HEK293T (cell line): ENCODE results near the gene JPH2.

Experiments used
- ARNT ChIP-seq: fragments of 450-650 bp; IDR thresholded peaks from 2 replicates; pipeline ENCODE4 v1.6.1; 2017; ENCODE audit warnings: mild to moderate bottlenecking
- BHLHE40 ChIP-seq: fragments of 450-650 bp; IDR thresholded peaks from 2 replicates; pipeline ENCODE4 v1.6.1; 2016; ENCODE audit warnings: mild to moderate bottlenecking, moderate library complexity, borderline replicate concordance
- CTBP1 ChIP-seq: fragments of 450-650 bp; IDR thresholded peaks from 2 replicates; pipeline ENCODE4 v1.6.1; 2016; ENCODE audit warnings: borderline replicate concordance
- ELF4 ChIP-seq: fragments of 450-650 bp; IDR thresholded peaks from 2 replicates; pipeline ENCODE4 v1.6.1; 2017; ENCODE audit warnings: antibody characterized with exemption
- FOXK2 ChIP-seq: fragments of 450-650 bp; IDR thresholded peaks from 2 replicates; pipeline ENCODE4 v1.6.1; 2016; ENCODE audit warnings: mild to moderate bottlenecking
- FOXM1 ChIP-seq: fragments of 450-650 bp; IDR thresholded peaks from 2 replicates; pipeline ENCODE4 v1.6.1; 2017; ENCODE audit warnings: mild to moderate bottlenecking, borderline replicate concordance
- HDGF ChIP-seq: fragments of 450-650 bp; IDR thresholded peaks from 2 replicates; pipeline ENCODE4 v1.6.1; 2017; ENCODE audit warnings: antibody characterized with exemption, borderline replicate concordance
- L3MBTL2 ChIP-seq: fragments of 450-650 bp; conservative IDR thresholded peaks from 2 replicates; pipeline ENCODE4 v1.6.1; 2016; ENCODE audit warnings: mild to moderate bottlenecking
- NFRKB ChIP-seq: fragments of 450-650 bp; IDR thresholded peaks from 2 replicates; pipeline ENCODE4 v1.6.1; 2016; ENCODE audit warnings: mild to moderate bottlenecking, moderate library complexity
- SP1 ChIP-seq: fragments of 450-650 bp; IDR thresholded peaks from 2 replicates; pipeline ENCODE4 v1.6.1; 2017
- SUZ12 ChIP-seq: fragments of 450-650 bp; IDR thresholded peaks from 2 replicates; pipeline ENCODE4 v1.6.1; 2016; ENCODE audit warnings: mild to moderate bottlenecking
- TARDBP ChIP-seq: fragments of 450-650 bp; IDR thresholded peaks from 2 replicates; pipeline ENCODE4 v1.6.1; 2016
- ZNF384 ChIP-seq: fragments of 450-650 bp; IDR thresholded peaks from 2 replicates; pipeline ENCODE4 v1.6.1; 2016

GRCh38 chr20:44117296-44118184 lies 69.4 kb downstream of the JPH2 start:
- TF ChIP-seq TARDBP (no peak), SUZ12 (no peak), BHLHE40 (no peak), ARNT (no peak), FOXM1 (no peak), FOXK2 (no peak), HDGF (no peak), NFRKB (no peak), ELF4 (no peak), CTBP1 (no peak), ZNF384 (no peak), SP1 (no peak), L3MBTL2 (no peak)
